Hematopoietic multipotent progenitor cell treated with erythropoietin and hydrocortisone succinate and interleukin-3 and kit ligand, for 15 days (in vitro differentiated cells): ENCODE results near the gene KRT78.

Experiments used
- DNase-seq: peaks from one replicate; pipeline ENCODE4 v3.0.0-alpha.2; 2015; ENCODE audit warnings: low spot score

The KRT78 gene

GRCh38 chr12:52824741-52825410 is 23.9 kb downstream of the KRT78 start:
- no peak for DNase-seq

- DNase-seq, result no peak
Observed at GRCh38 chr12:52823761-52824450, 24.9 kb downstream of the KRT78 start.

GRCh38 chr12:52822771-52823510 is 25.9 kb downstream of the KRT78 start:
- DNase-seq, result no peak

GRCh38 chr12:52821826-52822660 is 26.8 kb downstream of the KRT78 start:
- DNase-seq, result no peak

GRCh38 chr12:52821071-52821730 is 27.6 kb downstream of the KRT78 start:
- DNase-seq, result no peak

- no peak for DNase-seq
Observed at GRCh38 chr12:52820521-52820920, 28.3 kb downstream of the KRT78 start.

- DNase-seq, result no peak
Observed at GRCh38 chr12:52819731-52820510, 28.9 kb downstream of the KRT78 start.

- no peak for DNase-seq
Observed at GRCh38 chr12:52818887-52819420, 29.8 kb downstream of the KRT78 start.

- DNase-seq, result no peak
Observed at GRCh38 chr12:52818388-52818787, 30.4 kb downstream of the KRT78 start.

GRCh38 chr12:52817699-52818238 is 31.0 kb downstream of the KRT78 start:
- no peak for DNase-seq

GRCh38 chr12:52817003-52817698 is 31.6 kb downstream of the KRT78 start:
- DNase-seq, result no peak

- DNase-seq, result no peak
Observed at GRCh38 chr12:52815676-52816588, 32.9 kb downstream of the KRT78 start.

- no peak for DNase-seq
Observed at GRCh38 chr12:52815161-52815560, 33.6 kb downstream of the KRT78 start.

GRCh38 chr12:52814710-52815155 is 34.1 kb downstream of the KRT78 start:
- DNase-seq, result no peak

- no peak for DNase-seq
Observed at GRCh38 chr12:52813885-52814709, 34.7 kb downstream of the KRT78 start, which contains the start of gene KRT4. KRT4 (minus strand) TSS chr12:52814116; CDS start chr12:52814058, 58 bp downstream.

GRCh38 chr12:52813203-52813819 is 35.5 kb downstream of the KRT78 start:
- no peak for DNase-seq

- DNase-seq, result no peak
Observed at GRCh38 chr12:52812749-52813148, 36.0 kb downstream of the KRT78 start.
